ELF-1 (cell line): Measurements from ENCODE around the gene VPS13C.
"Not testable (repeated sequence)": the region's sequence is repeated elsewhere in the genome, so short reads cannot be mapped to it uniquely, and the experiment has no call there.

Experiments
- DNase-seq: peaks from one replicate; pipeline ENCODE4 v3.0.0-alpha.2; 2016; ENCODE audit warnings: low read depth, low spot score

Gene VPS13C

DNA sequence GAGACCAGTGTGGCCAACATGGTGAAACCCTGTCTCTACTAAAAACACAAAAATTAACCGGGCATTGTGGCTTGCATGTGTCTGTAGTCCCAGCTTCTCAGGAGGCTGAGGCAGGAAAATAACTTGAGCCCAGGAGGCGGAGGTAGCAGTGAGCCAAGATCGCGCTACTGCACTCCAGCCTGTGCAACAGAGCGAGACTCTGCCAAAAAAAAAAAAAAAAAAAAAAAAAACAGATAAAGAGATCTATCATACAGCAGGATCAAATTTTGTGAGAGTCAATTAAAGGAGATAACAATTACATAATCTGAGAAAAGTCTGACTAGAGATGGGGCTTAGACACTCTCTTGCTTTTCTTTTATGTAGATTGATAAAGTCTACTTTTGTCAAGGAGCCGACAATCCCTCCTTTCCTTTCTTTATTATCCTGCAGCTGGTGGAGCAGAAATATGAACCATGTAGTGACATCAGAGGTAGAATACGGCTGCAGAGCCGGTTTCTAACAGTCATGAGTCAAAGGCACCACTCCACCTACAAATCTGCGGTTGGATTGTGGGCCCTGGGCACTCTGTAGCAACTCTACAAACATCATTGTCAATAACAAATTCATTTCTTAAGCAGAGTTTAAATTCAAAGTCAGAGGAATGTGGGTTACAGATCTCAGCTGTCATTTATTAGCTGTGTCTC, 15.5 kb upstream of the VPS13C start:
- DNase-seq, result no peak

DNA sequence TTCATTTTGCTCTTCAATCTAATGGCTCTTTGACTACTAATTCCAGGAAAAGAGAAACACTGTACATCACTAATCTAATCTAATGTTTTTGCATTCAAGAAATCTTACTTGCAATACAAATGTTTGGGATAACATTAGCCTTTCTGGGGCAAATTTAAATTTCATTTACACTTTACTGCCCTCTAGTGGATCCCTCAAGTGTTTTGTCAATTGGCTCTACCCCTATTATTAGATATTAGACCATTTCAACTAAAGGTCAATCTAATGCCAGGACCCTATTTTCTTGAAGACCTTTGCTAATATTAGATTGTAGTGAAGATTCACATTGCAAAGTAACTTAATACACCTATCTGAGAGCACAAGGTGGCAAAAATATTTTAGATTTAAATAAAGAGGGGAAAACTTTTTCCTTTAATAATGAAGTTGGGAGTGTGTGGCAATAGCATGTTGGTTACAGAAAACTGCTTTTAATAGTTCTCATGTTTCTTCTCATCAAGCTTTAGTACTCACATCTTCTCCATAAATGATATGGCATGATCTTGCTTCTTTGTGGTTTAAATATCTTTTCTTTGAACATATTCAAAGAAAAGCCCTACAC, 11.6 kb upstream of the VPS13C start:
- DNase-seq, result no peak

- no peak for DNase-seq
These were observed 9.3 kb upstream of the VPS13C start for GRCh38 chr15:62069551-62069950.

DNA sequence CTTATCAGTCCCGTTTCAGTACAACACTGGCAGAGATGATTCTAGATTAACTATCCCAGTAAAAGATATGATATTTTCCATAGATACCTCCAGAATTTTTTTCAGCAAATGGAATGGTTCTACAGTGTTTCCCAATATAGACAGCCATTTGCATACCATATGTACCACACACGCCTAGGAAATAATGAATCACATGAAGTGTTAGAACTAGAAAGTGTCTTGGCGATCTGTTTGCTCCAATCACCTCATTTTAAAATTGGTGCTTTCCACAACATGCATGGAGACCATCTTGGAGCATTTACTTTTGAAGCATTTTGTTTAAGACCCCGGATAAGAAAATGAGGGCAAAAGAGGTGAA, 8.5 kb upstream of the VPS13C start:
- no peak for DNase-seq

- DNase-seq, result peak; percentile 66
These were observed 8.0 kb upstream of the VPS13C start for GRCh38 chr15:62068071-62068809.

DNA sequence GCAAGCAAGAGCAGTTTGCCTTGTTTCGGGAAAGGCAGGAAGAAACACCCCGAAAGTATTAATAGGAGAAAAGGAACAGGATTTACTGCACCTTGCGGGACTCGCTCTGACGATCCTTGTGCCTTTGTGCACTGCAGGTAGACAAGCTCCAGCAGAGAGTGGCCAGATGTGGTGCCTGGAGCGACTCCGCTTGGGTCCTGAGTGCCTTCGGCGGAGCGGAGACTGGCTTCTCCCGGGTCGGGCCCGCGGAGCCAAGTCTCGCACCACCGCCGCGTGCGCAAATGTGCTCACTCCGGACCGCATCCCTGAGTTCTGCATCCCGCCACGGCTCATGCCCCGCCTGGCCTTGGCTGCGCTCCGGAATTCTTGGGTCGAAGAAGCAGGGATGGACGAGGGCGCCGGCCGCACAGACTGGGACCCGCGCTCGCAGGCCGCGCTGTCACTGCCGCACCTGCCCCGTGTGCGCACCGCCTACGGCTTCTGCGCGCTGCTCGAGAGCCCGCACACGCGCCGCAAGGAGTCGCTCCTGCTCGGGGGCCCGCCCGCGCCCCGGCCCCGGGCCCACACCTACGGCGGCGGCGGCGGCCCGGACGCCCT, 7.3 kb upstream of the VPS13C start:
- peak; percentile 44 for DNase-seq

DNA sequence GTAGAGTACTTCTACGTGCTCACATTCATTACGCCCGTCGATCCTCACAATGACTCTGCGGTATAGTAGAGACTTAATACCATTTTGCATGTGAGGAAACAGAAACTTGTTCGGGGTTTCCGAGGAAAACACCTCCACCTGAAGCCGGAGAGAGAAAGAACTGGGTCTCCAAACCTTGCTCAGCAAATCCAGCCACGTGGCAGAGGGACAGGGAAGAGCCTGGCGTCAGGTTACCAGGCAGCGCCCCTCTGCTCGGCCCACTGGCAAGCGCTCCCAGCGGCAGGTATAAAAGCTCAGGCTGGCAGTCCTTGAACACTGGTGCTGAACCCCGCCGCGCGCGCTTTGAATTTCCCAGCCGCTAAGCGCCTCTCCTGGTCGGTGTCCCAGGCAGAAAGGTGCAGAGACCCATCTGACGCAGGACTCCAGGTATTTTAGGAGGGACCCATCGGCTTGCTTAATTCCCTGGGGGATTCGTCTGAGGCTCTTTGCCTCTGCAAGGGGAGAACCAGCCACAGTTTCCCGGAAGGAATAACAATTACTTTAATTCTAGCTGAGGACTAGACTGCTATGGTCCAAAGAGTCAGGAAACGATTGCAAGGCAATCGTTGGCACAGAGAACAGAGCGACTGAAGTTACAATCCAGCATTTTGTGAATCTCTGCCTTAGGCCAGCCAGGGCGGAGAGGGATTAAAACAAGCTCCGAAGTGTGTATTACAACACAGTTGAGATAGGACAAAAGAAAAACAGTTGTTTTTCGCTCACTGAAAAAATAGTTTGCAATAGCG, 6.6 kb upstream of the VPS13C start, which contains the start of gene C2CD4A:
Gene C2CD4A, plus strand, starts transcription at position 315 of the 785 bp plus-strand sequence. CDS start 637 bp downstream, outside the sequence.
- peak; percentile 89 for DNase-seq

DNA sequence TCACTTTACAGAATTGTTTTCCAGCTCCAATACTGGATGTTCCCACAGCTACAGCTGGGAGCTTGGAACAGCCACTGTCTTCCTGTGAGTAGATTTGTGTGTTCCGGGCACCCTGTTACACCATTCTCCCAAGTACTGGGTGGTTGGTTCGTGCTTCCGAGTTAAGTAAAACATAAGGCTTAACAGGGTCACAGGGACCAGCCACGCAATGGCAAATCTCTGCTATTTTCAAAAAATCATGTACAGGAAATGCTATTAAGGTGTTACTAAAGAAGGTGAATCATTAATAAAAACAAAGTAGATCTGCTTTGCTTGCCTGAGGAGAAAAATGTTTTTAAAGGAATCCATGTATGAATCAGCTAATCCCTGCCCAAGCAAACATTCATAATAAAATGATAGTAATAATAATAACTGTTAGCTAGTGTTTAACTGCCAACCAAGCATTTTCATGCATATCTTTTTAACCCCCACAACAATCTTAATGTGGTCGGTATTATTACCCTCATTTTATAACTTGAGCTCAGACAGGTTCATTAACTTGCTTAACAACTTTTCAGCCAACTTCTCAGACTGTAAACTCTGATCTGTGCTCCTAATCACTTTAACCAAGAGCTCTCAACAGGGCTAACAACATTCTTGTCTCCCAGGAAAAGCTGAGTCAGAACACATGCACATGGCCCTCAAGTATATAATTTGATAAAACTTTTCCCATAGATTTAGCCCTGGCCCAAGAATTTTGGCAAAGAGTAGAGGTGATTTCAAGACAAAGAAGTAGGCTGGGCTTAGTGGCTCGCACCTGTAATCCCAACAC, 3.8 kb upstream of the VPS13C start:
- DNase-seq, result no peak

- no peak for DNase-seq
These were observed 641 bp upstream of the VPS13C start for GRCh38 chr15:62060896-62061280.

- DNase-seq, result no peak
These were observed 483 bp downstream of the VPS13C start for GRCh38 chr15:62059816-62060112.

DNA sequence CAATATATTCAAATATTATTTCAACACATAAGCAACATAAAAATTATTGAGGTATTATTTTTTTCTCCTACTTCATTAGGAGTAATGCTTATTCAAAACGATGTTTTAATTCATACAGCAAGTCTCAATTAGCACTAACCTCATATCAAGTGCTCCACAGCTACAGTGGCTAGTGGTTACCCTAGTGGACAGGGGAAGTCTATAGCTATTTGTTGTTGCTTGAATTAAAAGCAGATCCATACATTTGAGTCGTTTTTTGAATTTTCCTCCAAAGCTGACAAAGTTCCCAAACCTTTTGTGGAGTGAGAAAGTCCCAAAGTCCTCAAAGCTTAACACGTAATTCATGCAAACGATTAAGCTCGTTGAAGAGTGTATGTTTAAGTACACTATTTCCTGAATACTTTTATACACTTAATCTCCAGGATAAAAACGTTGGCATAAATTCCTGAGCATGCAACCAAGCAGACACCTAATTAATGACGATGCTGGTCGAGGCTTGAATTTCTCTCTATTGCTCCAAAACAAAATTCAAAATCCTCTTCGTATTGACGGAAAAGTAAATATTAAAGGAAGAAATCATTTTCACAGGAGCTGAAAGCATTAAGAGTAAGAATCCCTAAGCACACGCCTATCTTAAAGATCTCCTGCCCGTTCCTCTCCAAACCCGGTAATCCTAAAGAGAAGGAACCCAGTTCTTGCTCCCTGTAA, 985 bp downstream of the VPS13C start:
- no peak for DNase-seq

DNA sequence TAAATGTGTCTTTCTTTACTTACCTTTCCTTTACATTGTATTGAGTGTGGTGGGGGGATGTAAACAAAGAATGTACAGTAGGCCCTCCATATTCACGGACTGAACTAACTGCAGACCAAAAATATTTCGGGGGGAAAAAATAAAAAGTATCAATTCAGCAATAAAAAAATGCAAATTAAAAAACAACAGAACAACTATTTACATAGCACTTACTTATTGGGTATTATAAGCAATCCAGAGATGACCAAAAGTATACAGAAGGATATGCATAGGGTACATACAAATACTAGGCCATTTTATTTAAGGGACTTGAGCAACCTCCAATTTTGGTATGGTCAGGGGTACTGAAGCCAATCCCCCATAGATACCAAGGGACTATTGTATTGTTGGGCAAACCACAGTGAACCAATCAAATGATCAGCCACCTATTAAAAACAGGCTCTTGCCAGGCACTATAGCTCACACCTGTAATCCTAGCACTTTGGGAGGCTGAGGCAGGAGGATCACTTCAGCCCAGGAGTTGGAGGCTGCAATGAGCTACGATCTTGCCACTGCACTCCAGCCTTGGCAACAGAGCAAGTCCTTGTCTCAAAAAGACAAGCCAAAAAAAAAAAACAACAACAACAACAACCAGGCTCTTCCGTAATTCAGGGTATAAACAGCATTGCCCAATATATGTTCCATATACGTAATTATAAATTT, 1.8 kb downstream of the VPS13C start:
- DNase-seq, result no peak

- no peak for DNase-seq
These were observed 2.8 kb downstream of the VPS13C start for GRCh38 chr15:62057341-62057980.

DNA sequence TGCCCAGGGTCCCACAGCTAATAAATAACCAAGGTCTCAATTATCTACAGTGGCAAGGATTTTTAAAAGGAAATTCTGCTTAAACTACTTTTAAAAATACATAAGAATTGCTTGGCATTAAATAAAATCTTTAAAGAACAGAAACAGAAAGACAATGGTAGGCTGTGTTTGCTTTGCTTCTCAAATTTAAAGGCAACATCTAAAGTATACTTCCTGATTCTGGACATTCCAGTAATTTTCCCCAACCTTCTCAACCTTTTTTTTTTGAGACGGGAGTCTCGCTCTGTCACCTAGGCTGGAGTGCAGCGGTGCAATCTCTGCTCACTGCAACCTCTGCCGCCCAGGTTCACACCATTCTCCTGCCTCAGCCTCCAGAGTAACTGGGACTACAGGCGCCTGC, 5.3 kb downstream of the VPS13C start:
- no peak for DNase-seq

DNA sequence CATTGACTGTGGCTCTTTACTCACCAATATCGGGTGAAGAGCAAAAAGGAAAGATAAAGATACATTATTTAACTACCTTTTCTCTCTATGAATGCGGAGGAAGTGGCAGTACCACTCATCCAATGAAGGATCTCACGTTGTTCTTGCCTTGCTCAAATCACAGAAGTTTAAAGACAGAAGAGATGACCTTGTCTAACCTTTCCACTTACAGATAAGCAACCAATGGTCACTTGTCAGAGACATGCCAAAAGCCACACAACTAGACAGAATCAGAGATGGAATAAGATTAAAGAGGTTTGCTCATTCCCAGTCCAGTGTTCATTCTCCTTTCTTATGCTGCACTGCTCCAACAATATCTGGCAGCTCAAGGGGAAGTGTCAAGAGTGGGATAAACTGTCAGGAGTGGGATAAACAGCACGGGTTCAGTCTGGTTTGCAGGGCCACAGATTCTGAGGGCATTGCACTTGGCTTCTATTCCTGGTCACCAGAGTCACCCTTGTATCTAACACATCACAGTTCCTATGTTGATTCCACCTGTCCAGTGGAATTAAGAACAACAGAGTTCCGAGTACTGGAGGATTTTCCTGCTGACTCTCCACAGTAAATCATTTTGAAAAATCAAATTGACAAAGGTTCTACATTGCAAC, 6.7 kb downstream of the VPS13C start:
- no peak for DNase-seq

DNA sequence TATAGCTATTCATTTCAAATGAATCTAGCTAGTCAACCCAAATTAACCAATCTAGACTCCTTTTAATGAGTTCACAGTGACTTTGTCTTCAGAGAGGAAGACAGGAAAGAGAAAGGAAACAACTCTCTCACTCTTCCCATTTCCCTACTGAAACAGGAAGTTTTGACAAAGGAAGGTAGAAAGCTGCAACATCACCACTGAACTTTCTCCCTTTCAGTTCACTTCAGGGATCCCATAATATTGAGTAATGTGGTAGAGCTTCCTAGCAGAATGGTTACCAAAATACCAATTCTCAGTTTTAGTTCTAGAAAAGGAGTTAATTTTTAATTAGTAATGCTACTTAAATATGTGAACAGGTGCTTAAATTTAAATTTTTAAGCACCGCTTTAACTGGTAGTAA, 7.5 kb downstream of the VPS13C start:
- DNase-seq, result no peak

- DNase-seq, result no peak
These were observed 9.1 kb downstream of the VPS13C start for GRCh38 chr15:62051166-62051565.

DNA sequence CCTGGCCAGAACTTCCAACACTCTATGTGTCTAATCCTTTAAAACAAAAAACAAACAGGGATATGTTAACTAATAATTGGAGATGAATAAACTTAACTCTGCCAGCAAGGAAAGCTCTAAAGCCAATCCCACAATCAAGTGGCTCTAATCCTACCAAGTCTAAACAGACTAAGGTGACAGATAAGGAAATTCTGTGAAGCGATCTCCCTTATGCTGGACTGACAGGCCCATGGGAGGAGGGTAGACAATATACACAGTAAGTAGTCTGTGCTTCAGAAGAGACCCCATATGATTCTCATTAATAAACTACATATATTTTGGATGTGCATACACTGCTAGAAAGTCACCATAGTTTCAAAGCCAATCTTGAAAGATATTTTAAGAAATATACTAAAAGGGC, 10.1 kb downstream of the VPS13C start:
- no peak for DNase-seq

GRCh38 chr15:62048254-62048653, 12.0 kb downstream of the VPS13C start:
- DNase-seq, result not testable (repeated sequence)
